ENCODE results near the gene CYTH4.
"Not testable (repeated sequence)": the region's sequence is repeated elsewhere in the genome, so short reads cannot be mapped to it uniquely, and the experiment has no call there.

Gene CYTH4

DNA sequence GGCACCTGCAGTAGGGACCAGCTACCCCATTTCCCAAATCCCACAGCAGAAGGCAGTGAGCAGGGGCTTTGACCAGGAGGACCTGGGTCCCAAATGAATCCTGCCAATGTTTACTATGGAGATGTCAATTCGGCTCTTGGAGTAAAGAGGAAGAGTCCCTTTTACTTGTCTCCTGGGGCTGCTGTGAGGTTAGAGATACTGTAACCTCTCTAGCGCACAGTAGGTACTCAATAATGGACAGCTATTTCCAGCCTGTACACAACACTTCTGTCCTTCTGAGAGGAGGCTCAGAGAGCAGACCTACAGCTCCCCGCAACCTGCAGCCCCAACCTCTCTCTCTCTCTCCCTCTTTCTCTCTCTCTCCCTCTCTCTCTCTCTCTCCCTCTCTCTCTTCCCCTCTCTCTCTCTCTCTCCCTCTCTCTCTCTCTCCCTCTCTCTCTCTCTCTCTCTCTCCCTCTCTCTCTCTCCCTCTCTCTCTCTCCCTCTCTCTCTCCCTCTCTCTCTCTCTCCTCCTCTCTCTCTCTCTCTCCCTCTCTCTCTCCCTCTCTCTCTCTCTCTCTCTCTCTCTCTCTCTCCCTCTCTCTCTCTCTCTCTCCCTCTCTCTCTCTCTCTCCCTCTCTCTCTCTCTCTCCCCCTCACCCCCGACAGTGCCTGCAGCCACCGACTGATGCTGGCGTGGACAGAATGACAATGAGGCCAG lies 46.4 kb downstream of the CYTH4 start:
- not testable (repeated sequence) for DNase-seq (ENCODE audit: low read depth in 2 of 2)

DNA sequence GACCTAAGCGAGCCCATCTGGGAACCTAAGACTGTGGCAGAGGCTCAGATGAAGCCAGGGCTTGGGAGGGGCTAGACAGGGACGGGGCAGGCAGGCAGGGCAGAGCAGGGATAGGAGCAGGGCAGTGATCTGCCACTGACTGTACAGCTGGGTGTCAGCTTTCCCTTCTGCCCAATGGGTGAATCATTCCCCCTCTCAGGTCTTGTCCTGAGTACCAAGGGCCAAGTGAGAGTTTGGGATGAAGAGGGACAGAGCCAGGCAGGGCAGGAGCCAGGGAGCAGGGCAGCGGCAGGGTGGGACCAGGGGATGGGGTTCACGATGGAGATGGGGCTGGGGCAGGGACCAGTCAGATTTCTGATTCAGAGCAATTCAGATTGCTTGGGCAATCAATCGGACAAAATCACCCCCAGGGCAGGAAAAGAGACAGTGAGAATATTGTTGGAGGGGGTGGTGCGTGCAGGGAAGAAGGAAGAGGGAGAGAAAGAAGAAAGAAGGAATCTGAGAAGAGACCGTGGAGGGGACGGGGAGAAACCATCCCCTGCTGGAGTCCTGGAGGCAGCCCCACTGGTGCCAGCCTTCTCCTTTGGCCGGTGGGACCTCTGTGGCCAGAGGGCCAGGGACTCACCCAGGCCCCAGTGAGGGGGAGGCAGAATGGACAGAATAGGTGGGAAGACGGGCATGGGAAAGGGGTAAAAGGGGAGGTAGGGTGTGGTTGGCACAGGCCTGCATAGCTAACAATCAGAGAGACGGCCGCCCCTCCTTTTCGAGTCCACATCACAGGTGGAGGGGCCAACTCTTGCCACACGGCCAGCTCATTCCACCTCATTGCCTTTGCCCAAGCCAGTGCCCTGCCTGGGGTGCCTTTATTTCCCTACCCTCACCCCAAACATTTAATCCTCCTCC lies 47.2 kb downstream of the CYTH4 start:
- no peak for DNase-seq (ENCODE audit: low read depth in 2 of 2)

GRCh38 chr22:37330200-37331033 lies 48.1 kb downstream of the CYTH4 start:
- no peak for DNase-seq (ENCODE audit: low read depth in 2 of 2)

GRCh38 chr22:37331034-37331428 lies 48.7 kb downstream of the CYTH4 start:
- DNase-seq (ENCODE audit: low read depth in 2 of 2): no peak

- no peak for DNase-seq (ENCODE audit: low read depth in 2 of 2)
Measured at GRCh38 chr22:37331856-37332536, 49.7 kb downstream of the CYTH4 start.

DNA sequence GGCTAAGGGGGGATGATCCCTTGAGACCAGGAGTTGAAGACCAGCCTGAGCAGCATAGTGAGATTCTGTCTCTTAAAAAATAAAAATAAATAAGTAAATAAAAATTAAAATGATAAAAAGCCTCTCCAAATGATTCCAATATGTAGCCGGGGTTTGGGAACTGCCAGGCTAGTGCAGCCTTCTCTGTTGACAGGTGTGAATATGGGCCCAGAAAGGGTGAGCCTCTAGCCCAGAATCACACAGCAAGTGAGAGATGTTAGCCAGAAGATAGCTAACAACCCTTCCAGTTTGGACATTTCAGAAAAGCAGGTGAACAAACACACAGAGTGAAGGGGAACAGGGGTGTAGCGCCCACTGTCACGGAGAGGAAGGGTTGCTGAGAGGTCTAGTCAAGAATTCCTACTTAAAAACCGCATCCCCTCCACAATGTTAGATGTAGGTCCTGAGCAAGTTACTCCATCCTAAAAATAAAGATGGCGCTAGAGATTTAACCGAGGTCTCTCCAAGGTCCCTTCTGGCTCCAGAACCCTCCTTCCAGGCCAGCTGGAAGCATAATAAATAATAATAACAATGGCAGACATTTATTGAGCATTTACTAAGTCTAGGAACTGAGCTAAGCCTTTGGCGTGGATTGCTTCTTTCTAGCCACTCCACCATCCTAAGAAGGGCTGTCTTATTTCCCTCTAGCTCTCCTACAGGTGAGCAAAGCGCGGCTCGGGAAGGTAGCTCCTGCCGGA lies 51.6 kb downstream of the CYTH4 start:
- no peak for DNase-seq (ENCODE audit: low read depth in 2 of 2)

- DNase-seq (ENCODE audit: low read depth in 2 of 2): no peak
Measured at GRCh38 chr22:37334461-37334858, 52.2 kb downstream of the CYTH4 start.

DNA sequence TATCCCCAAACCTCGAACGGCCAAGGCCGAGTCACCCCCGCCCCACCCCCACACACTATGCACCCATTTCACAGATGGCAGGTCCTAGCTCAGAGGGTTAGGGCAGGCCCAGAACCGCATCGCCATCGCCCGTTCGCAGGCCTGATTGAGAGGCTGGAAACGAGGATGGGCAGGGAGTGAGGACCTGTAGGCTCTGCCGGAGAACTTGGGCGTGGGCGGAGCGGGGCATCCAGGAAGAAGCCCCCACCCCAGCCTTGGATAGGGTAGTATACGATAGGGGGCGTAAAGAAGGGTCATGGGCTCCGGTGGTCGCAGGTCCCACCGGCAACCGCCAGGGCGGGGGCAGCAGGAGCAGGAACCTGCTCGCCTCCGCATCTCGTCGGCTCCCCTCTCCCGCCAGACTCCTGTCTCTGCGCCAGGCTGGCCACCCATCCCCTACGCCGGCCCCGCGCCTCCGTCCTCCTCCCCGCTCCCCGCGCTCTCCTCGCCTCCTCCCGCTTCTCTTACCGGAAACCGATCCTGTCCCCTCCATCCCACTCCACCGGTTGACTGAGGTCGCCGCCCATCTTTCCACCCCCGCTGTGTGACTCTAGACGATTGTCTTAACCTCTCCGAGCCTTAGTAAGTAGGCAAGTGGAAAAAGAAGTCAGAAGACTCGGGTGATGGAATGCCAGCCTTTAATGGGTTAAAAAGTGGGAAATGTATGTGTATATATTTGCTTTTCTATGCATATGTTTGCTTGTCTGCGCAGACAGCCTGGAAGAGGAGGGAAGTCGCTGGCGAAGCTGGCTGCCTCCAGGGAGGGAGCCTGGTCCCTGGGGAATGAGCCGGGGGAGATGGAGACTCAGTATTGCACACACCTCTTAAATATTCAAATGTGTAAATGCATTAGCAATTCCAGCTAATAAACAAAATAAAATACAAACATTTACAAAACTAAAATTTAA lies 52.8 kb downstream of the CYTH4 start:
- no peak for DNase-seq (ENCODE audit: low read depth in 2 of 2)

DNA sequence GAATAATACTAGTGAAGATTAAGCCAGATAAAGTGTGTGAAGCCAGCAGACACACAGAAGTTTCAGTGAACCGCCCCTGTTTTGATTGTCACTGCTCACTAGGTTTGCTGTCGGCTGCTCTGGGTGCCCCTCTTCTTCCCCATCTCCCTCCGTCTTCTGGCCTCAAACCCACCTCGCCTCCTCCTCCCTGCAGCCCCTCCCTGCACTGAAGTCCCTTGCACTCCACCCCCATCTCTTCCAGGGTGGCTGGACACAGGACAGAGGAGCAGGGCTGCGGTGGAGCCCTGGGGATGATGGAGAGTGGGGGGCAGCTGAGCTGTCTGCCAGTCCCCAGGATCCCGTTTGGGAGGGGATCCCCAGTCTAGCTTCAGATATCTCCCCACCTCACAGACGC lies 53.5 kb downstream of the CYTH4 start:
- DNase-seq (ENCODE audit: low read depth in 2 of 2): no peak

DNA sequence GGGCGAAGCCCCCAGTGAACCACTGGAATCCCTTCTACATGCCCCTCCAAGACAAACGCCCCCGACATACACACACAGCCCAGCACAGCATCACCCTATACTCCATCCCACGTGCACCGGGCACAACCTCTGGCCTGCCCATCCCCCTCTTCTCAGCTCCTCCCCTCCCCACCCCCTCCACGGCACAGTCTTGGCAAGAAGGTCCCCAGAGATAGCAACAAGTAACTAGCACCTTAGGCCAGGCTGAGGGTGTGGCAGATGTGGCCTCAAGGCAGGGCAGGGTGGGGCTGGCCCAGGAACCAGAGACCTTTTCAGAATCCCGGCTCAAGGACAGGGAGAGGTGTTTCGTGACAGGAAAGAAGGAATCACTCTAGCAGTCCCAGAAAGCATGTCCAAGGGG lies 54.3 kb downstream of the CYTH4 start:
- no peak for DNase-seq (ENCODE audit: low read depth in 2 of 2)

GRCh38 chr22:37337204-37337943 lies 55.1 kb downstream of the CYTH4 start:
- no peak for DNase-seq (ENCODE audit: low read depth in 2 of 2)

DNA sequence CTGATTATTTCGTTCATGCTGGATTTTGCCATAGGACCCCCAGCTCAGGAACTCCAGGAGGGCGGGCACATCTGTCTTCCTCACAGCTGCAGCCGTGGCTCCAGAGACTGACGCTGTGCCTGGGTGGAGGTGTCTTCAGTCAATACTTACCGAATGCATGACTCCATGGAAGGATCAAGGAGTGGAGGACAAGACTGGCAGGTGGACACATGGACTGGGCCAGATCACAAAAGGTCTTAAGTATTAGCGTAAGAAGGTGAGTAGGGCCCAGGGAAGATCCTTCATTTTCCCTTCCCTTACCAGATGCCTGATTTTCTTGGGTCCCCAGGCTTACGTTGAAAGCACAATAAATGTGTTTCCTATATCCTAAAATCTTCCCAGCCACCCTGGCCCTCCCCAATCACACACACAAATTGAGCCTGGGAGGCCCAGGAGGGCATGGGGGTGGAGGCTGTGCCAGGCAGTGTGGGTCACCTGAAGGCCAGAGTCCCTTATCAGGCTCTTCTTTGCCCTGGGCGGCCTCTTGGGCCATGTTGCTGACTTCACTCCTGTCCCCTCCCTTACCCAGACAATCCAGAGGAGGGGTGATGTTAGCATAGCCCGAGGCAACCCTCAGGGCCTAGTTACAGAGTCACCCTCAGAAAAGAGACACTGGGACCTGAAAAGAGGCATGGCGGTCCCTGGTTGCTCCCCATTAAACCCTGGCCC lies 56.4 kb downstream of the CYTH4 start:
- DNase-seq (ENCODE audit: low read depth in 2 of 2): no peak

DNA sequence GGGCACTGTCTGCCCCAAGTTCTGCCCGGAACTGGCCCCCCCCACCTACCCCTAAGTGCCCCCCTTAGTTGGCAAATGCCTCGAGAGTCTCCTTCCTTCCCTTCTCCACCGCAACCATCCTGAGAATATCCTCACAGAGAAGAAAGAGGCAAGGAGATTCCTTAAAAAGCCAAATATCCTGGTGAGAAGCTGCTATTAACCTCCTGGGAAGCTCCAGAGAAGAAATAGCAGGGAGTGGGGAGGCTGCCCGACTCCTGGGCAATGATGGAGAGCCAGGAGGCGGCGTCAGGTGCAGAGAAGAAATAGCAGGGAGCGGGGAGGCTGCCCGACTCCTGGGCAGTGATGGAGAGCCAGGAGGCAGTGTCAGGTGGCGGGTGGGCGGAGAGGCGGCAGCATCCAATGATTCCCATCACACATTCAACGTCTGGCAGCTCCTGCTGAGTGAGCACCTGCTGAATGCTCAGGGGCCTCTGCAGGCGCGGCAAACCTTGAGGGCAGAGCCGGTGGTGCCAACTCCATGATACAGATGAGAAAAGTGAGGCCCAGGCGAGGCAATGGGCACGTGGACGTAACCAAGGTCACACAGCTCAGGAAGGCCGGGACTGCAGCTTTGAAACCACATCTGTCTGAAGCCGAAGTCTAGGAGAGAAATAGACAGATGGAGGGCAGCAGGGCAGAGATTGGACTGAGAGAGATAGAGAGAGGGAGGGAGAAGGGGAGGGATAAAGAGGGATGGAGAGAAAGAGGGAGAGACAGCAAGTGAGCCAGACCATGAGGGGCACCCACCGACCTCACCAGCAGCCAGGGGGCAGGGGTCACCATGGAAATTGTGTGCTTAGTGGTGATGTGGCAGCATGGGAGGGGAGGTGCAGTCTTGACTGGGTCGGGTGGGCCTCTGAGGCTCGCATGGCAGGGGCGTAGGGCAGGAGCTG lies 58.3 kb downstream of the CYTH4 start:
- DNase-seq (ENCODE audit: low read depth in 2 of 2): no peak

- no peak for DNase-seq (ENCODE audit: low read depth in 2 of 2)
Measured at GRCh38 chr22:37342065-37342464, 59.8 kb downstream of the CYTH4 start.

GRCh38 chr22:37343348-37343747 lies 61.0 kb downstream of the CYTH4 start:
- DNase-seq (ENCODE audit: low read depth in 2 of 2): no peak

DNA sequence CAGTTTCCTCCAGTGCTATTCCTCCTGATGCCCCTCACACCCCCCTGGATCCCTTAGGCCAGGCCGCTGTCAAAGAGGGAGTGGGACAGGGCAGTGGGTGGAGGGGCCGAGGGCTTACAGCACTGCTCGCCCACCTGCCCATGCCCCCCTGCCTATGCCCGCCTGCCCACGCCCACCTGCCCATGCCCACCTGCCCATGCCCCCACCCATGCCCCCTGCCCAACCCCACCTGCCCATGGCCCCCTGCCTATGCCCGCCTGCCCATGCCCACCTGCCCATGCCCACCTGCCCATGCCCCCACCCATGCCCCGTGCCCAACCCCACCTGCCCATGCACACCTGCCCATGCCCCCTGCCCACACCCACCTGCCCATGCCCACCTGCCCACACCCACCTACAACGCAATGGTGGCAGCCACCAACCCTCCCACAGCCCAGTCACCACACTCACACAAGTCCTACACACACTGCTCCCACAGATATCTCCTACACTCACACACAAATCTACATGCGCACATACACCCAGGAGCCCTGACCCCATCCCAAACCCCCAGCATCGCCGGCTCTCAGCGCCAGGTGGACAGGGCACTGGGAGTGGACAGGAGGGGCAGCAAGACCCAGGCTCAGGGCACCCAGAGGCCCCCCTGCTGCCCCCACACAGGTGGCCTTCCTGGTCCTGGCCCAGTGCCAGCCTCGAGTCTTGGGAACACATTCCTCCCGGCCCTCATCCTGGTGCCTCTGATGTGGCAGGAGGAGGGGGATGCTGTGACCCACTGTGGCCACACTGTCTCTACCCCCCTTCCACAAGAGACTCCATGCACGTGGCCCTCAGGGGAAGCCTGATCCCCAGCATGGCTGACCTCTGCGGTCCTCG lies 61.8 kb downstream of the CYTH4 start:
- no peak for DNase-seq (ENCODE audit: low read depth in 2 of 2)

Data from stimulated activated CD4-positive, alpha-beta T cell treated with anti-CD3 and anti-CD28 coated beads, Interleukin-1b, Interleukin-23, amount 100 ng/mL, for 4 hours (primary cell).